Measurements from ENCODE around the gene UBE2G2.

The UBE2G2 gene

DNA sequence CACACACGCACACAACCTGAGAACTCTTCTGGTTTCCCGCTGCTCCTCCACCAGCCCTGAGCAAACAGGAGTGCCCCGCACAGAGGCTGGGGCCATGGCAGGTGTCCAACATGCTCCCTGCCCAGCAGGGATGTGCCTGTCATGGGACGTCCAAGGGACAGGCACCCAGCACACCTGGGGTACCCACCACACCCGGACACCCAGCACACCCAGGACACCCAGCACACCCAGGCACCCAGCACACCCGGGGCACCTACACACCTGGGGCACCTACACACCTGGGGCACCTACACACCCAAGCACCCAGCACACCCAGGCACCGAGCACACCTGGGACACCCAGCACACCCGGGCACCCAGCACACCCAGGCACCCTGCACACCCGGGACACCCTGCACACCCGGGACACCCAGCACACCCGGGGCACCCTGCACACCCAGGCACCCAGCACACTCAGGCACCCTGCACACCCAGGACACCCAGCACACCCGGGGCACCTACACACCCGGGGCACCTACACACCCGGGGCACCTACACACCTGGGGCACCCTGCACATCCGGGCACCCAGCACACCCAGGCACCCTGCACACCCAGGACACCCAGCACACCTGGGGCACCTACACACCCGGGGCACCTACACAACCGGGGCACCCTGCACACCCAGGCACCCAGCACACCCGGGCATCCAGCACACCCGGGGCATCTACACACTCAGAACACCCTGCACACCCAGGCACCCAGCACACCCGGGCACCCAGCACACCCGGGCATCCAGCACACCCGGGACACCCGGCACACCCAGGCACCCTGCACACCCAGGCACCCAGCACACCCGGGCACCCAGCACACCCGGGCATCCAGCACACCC, 37.9 kb downstream of the UBE2G2 start:
- no peak for DNase-seq (ENCODE audit: low spot score)

DNA sequence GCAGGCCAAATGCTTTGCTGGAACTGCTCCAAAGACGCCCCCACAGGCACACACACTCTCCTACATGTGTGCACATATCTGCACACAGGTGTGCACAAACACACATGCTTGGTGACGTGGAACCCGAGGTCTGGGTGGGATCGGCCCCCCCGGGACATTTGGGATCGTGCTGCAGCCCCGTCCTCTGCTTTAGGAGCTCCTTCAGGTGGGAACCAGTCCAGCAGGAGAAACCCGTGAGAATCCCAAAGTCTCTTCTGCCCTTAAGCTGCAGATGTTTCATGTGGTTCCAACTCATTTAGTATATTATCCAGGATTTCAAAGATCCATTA, 38.6 kb downstream of the UBE2G2 start:
- no peak for DNase-seq (ENCODE audit: low spot score)

DNA sequence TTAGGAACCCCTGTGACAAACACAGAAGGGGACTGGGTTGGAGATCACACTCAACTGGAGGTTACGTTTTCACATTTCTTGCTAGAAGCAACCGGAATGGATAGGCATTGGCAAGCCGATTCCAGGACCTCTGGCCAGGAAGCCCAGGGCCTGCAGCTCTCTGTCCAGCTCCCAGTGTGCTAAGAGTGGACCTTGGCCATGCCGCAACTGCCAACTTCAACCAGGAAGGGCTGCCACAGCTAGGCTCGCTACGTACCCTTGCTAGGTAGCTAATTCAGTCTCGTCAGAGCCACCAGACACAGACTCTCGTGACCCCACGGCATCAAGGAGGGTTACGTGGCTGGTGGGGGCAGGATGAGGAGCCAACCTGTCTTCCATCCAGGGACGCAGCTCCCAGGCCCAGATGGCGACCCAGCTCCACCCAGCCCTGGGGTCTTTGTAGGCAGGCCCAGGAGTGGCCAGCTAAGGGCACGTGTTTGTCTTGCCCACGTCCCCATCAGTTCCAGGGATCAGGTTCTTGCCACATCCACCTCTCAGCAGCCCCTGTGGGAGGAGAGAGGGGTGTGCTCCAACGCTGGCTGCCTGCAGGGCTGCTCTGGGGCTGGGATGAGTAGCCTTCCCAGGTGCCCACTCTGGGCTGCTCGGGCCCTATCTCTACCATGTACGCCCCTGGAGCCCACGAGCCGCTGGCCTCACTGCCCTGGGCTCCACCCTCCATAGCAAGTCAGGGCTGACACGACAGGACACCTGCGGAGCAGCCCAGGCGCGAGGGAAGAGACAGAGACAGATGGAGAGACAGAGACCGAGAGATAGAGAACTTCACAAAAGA, 39.2 kb downstream of the UBE2G2 start:
- no peak for DNase-seq (ENCODE audit: low spot score)

DNA sequence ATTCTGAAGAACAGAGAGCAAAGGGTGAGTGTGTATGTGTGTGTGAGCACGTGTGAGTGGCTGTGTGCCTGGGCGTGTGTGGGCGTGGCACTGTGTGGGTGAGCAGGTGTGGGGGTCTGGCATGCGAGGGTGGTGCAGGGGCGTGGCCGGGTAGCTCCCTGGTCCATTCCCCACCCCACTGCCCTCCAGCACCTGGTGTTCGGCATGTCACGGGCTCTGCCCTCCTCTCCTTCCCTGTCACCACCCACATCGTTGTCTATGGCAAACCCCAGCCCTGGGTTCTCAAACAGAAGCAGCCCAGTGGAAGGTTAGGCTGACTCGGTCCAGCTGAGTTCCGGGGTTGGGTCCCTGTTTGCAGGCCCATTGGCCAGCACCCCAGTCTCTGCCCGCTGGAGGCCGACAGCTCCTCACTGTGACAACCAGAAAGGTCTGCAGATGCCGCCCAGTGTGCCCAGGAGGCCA, 39.8 kb downstream of the UBE2G2 start:
- DNase-seq (ENCODE audit: low spot score), result no peak

DNA sequence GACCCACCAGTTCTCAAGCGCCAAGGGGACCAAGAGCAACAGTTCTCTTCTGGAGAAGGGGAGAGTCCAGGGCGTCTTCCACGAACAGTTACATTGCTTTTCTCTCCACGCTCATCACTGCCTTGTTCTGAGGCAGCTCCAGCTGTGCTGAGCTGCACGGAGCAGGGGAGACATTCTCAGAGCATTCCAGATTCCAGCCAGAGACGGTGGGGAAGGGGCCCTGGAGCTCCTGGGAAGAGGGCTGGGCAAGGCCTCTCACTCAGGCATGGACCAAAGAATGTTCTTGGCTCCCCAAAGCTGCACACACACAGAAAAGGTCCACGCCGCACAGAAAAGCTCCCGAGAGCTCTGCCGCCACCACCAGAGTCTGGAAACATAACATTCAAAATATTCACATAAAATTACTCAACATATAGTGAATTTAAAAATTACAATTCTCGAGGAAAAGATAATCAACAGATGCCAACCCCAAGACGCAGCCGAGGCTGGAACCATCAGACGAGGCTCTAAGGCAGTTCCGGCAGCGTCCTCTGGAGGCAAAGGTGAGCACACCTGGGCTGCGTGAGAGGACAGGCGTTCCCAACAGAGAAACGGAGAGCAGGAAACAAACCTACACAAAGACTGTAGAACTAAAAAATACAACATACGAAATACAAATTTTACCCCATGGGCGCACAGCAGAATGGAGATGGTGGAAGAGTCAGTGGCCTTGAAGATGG, 40.5 kb downstream of the UBE2G2 start:
- no peak for DNase-seq (ENCODE audit: low spot score)

DNA sequence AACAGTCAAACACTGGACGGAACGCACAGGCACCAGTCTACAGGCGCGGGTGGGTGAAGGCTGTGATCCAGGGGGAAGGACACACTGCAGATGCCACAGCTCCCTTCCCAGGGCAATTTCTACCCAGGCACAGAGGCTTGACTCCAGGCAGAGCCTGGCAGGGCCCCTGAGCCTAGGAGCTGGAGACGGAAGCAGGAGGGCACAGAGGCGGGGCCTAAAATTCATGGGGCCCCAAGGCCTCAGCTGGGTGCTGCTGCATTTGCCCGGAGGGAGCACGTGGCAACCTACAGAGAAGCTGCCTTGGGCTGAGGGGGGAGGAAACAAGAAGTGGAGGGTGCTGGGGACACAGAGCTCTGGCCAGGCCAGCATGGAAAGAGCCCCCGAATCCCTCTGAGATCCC, 41.2 kb downstream of the UBE2G2 start:
- no peak for DNase-seq (ENCODE audit: low spot score)

DNA sequence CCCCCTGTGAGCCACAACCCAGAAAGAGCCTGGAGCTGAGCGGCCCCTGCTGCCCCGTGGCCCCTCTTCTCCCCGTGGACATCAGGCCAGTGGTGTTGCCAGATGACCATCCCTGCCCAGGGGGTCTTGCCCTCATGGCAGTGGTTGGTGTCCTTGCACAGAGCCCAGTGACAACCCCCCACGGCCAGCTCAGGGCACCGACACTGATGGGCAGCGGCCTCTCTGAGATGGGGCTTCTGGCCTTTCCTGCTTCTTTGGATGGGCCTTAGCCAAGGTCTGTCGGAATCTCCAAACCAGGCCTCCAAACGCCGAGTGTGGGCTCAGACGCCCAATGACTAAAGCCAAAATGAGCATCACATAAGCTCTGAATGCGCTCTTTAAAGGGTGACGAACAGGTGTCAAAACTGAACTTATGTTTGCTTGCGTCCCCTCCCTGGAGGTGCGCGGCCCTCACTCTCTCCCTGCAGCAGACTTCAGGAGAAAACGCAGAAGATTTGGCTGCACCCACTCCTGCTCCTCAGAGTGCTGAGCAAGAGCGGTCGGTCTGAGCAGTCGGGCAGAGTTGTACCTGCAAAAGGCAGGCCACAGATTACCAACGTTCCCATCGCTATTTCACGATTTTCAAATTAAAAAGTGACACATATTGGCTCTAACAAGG, 41.9 kb downstream of the UBE2G2 start:
- DNase-seq (ENCODE audit: low spot score), result no peak

DNA sequence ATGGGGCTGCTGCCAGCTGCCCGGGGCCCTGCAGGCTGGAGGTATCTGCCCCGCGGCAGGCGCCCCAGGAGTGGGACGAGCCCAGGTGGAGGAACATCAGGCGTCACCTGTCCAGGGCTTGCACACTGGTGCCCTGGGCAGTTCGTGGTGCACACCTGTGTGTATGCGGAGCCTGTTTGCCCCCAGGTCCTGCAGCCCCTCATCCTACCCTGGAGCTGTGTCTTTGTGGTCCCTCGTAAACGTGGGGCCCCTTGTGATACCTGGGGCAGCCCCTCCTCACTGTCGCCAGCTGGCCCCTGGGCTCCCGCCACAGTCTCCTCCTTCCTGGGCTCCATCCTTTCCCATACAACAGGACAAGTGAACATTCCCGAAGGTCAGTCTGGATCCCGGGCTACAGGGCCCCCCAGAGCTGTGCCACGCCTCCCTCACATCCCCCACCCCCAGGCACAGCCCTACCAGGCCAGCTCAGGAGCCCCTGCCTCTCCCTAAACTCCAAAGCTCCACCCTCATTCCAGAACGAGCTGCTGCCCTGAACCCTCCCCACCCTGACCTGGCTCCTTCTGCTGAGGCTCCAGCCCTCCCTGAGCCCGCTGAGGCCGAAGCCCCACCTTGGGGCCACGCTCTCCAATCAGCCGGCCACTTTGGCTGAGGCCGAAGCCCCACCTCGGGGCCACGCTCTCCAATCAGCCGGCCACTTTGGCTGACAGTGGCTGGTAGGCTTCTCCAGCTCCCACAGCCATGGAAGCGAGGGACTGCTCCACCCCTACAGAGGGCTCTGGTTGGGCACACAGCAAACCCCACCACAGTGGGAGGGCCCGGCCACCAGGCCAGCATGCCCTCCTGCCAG, 42.6 kb downstream of the UBE2G2 start:
- DNase-seq (ENCODE audit: low spot score), result no peak

DNA sequence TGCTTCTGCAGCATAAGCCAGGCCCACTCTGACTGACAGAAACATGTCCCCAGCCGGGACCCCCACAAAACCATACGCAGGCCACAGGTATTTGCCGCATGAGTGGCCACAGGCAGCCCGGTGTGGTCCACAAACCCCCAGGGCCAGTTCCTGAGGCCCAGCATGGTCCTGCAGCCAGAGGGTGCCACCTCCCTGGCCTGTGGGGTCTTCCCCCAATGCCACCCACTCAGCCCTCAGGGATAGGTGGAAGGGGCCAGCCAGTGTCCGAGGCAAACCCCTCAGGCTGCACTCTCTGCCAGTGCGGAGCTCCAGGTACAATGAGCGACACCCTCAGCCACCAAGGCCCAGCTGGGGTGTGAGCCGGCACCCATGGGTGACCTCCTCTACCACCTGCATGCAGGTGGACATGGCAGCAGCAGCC, 43.5 kb downstream of the UBE2G2 start:
- no peak for DNase-seq (ENCODE audit: low spot score)

DNA sequence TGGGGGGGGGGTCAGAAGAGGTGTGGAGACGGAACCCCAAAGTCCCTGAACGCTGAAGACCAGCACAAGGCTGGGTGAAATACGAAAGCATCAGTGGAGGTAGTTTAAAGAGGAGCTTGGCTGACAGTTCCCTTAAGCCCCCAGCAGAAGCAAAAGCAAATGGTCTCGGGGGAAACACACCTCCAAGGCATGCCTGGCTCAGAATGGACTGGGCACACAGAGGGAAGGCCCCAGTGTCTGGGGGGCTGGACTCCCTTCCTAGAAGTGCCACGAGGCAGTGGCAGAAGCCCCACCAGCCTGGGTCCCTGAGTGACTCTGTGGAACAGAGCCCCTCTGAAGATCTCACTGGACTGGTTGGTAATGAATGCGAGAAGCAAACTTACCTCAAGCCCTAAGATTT, 43.9 kb downstream of the UBE2G2 start:
- DNase-seq (ENCODE audit: low spot score), result no peak

DNA sequence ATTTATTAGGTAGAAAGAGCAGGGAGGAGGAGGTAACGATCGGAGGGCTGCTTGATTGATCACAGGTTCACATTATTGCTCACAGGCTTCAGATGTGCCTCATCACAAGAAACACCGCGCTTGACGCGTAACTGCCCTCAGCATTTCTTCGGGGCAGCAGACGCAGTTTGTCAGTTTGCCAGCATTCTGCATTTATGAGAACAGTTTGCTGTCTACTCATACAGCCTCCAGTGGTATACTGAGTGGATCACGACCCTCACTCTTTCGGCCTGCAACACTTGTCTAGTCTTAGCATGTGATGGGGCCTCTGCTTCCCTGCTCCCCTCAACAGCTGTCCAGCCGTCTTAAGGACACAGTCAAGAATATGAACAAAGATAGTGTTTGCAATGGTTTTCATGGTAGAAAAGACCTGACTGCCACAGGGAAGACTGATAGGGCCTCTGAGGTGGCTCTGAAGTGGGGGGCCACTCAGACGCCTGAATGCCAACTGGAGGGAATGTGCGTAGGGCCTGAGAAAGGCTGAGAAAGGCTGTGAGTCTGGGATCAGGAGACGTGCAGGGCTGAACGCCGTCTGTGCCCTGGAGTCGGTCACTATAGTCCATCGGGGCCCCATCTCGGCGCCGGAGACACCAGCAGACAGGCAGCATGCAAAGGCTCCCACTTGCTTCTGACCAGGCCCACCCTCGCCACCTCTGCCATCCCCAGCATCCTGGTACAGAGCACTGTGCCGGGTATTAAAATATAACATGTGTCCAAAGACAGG, 45.0 kb downstream of the UBE2G2 start:
- no peak for DNase-seq (ENCODE audit: low spot score)

DNA sequence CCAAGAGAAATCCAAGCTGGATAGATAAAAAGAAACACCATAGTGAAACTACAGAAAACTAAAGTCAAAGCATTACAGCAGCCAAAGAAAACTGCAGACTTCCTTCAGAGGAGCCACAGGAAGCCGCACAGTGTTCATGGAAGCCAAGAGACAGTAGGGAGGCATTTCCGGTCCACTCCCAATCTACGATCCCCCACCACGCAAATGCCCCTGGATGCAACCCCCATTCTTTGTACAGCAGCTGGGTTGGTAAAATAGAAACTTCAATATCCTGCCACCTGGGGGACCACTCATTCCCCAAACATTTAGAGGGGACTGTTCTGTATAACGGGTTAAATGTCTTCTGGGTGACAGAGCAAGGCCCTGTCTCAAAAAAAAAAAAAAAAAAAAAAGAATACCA, 46.4 kb downstream of the UBE2G2 start:
- no peak for DNase-seq (ENCODE audit: low spot score)

DNA sequence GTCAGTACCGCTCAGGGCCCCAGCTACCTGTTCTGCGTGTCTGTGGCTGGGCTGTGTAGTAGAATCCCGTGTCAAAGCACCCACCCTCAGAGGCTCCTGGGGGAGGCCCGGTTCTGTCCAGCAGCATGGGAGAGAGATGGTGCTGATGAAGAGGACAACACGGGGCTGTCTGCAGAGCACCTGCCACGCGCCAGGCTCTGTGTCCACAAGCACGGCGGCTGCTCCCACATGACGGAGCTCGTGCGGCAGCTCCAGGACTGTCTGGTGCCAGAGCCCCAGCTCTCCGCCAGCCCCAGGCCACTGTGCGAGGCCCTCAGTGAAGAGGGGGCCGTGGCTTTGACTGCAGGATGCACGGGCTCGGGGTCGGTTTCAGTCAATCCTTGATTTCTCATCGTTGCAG, 48.3 kb downstream of the UBE2G2 start:
- no peak for DNase-seq (ENCODE audit: low spot score)

DNA sequence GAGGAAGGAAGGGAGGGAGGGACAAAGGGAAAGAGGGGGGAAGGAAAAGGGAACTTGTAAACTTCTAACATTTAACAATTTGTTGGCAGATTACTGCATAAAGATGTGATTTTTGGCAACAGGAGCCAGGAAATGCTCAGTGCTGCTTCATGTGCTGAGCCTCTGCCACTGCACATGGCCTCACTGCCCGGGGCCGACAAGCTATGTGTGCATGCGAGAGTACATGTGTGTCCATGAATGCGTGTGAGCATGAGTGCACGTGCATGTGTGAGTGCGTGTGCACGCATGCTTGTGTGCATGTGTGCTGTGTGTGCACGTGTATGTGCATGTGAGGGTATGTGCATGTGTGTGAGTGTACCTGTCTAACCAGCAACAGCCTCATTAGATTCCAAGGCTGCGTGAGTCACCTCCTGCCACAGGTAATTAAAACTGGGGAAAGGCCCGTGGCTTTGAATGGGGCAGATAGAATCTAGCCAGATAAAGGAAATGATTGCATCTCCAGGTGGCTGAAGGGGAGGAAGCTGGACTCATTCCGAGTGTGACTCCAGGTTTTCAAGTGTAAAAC, 48.9 kb downstream of the UBE2G2 start:
- peak; percentile 54 for DNase-seq (ENCODE audit: low spot score)

DNA sequence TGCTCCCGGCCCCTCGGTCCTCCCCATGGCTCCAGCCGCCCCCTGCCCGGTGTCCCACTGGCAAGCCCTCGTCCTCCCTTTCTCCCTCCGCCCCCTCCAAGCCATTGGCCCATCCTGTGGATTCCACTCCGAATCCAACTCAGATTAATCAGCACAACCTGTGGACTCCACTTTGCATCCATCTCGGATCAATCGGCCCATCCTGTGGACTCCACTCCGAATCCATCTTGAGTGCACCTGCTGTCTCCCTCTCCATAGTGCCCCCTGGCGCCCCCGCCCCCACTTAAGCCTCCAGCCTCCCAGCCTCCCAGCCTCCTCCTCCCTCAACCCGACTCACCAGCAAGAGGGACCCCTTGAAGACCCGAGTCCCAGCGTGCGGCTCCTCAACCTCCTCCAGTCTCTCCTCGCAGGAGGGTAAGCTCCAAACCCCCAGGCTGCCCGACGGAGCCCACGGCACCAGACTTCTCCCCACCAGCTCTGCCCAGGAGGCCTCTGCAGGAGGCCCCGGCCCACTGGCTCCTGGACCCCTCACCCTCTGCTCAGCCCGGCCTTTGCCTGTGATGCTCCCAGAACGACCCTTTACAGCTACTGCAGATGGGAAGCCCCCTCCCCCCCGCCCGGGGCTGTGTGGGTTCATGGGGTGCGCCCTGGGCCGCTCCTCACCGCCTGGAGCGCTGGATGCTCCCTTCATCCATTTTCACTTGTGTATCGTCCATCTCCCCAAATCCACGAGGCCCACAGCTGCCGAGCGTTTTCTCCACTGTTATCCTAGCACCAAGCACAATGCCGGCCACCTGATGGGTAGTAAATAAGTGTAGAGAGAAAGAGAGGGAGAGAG, 49.6 kb downstream of the UBE2G2 start:
- DNase-seq (ENCODE audit: low spot score), result no peak

DNA sequence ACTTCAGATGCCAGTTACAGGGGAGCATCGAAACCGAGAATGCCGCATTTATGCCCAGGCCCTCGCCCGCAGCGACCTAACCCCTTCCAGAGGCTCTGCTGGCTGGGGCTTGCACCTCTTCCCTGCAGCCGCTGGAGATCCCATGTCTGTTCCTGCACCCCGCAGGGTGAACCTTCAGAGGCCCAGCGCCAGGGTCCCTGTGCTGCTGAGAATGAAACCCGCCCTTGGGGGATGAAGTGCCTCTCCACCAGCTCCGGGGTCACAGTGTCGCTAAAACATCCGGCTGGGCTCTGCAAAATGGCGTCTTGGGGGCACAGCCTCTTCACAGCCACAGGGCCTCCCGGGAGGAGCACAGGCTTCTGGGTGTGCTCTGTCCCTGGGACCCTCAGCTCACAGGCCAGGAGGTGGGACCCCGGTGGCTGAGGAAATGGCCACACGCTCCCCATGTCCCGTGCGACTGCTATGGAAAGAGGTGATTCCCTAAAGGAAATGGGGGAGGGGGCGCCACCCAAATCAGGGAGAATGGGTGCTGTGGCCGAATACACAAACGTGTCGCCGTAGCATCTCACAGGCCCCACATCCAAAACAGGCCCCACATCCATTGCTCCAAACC, 50.3 kb downstream of the UBE2G2 start:
- no peak for DNase-seq (ENCODE audit: low spot score)

DNA sequence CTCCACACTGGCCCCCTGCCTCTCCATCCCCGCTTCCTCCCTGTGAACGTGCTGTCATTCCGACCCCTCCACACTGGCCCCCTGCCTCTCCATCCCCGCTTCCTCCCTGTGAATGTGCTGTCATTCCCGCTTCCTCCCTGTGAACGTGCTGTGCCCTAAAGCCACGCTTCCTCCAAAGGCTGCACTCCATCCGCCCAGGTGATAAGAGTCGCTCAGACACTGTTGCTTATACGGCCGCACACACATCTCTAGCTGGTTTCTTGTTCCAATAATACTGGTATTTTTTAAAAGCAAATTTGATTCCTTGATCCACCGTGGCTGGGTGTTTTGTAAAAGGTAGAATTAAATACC, 51.0 kb downstream of the UBE2G2 start:
- no peak for DNase-seq (ENCODE audit: low spot score)

DNA sequence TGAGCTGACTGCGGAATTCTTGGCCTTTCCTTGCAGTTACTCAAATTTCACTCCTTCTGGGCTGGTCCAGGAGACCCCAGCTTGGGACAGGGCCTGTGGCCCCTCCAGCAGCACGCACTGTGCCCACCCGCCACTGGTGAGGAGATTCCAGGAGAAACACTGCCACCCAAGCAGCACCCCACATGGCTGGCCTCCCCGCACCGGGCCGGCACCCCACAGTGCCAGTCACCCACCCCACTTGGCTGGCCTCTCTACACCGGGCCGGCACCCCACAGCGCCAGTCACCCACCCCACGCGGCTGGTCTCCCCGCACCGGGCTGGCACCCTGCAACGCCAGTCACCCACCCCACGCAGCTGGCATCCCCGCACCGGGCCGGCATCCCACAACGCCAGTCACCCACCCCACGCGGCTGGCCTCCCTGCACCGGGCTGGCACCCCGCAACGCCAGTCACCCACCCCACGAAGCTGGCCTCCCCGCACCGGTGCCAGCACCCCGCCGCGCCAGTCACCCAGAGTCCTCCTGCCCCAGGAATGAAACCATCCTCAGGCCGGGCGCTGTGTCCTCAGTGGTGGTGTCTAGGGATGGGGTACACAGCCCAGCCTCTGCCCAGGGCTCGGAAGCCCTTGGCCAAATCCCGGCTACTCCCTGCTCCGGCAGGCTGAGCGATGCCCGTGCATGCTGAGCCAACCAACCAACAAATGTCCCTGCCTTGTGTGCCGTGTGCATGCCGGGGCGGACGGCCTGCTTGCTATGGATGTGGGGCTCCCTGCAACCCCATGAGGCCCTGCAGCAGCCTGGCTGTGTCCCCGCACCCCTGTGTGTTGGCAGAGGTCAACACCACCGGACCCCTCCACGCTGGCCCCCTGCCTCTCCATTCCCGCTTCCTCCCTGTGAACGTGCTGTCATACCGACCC, 51.6 kb downstream of the UBE2G2 start:
- DNase-seq (ENCODE audit: low spot score), result no peak

Measured in GM03348 (cell line).